Measurements from ENCODE around the gene RPGRIP1L.

DNA sequence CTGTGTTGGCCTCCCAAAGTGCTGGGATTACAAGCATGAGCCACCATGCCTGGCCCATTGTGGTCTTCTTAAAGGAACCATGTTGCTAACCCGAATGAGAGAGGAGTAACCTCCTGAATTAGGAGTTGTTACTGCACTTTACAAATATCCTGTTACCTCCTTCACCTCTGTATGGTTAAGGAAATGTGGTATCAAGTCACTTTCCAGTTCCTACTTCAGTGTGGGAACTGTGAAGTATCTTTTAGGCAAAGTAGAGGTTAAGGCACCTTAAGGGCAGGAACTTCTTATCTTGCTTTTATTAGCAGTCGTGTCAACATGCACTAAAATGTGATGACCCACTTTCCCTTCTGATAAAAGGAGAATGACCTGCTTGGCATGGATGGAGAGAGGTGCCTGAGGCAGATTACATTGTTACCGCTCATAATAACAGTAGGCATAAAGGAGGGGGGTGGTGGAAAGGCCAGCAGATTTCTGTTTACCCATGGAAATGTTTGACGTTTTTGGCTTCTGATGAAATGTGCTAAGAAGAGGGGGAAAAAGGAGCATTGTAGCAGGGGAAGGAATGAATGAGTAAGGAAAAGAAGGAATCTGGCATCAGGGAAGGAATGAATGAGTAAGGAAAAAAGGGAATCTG lies 28.8 kb upstream of the RPGRIP1L start:
- TF ChIP-seq, protein P1, sequence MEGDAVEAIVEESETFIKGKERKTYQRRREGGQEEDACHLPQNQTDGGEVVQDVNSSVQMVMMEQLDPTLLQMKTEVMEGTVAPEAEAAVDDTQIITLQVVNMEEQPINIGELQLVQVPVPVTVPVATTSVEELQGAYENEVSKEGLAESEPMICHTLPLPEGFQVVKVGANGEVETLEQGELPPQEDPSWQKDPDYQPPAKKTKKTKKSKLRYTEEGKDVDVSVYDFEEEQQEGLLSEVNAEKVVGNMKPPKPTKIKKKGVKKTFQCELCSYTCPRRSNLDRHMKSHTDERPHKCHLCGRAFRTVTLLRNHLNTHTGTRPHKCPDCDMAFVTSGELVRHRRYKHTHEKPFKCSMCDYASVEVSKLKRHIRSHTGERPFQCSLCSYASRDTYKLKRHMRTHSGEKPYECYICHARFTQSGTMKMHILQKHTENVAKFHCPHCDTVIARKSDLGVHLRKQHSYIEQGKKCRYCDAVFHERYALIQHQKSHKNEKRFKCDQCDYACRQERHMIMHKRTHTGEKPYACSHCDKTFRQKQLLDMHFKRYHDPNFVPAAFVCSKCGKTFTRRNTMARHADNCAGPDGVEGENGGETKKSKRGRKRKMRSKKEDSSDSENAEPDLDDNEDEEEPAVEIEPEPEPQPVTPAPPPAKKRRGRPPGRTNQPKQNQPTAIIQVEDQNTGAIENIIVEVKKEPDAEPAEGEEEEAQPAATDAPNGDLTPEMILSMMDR (conservative IDR thresholded peaks at IDR 0.05; ENCODE audit: low read depth, low read length), result no peak
- TF ChIP-seq EZH2 (IDR thresholded peaks at IDR 0.05; ENCODE audit: borderline replicate concordance, low read depth, low read length, poor library complexity, severe bottlenecking), result no peak

Data from A673 (cell line).